GM12874 (cell line): ENCODE data around the gene KRT75.

Experiments
- CTCF ChIP-seq: IDR thresholded peaks from 2 replicates; pipeline ENCODE4 v1.5.1; 2011; ENCODE audit warnings: low read depth, mild to moderate bottlenecking, control low read depth, low read length, moderate library complexity; ENCODE audit not compliant: insufficient read depth

KRT75 gene

GRCh38 chr12:52444647-52445595 lies 10.8 kb upstream of the KRT75 start:
- no peak for TF ChIP-seq CTCF

- no peak for TF ChIP-seq CTCF
These were observed 9.8 kb upstream of the KRT75 start for GRCh38 chr12:52443966-52444365.

GRCh38 chr12:52442600-52443061 lies 8.5 kb upstream of the KRT75 start:
- no peak for TF ChIP-seq CTCF

- TF ChIP-seq CTCF: no peak
These were observed 7.2 kb upstream of the KRT75 start for GRCh38 chr12:52441320-52441911.

GRCh38 chr12:52440821-52441319 lies 6.7 kb upstream of the KRT75 start:
- no peak for TF ChIP-seq CTCF

- no peak for TF ChIP-seq CTCF
These were observed 5.7 kb upstream of the KRT75 start for GRCh38 chr12:52439845-52440244.

- TF ChIP-seq CTCF: no peak
These were observed 5.2 kb upstream of the KRT75 start for GRCh38 chr12:52439420-52439819.
